ENCODE results near the gene ZBTB16.

The ZBTB16 gene

GRCh38 chr11:114260483-114260882 is 201.0 kb downstream of the ZBTB16 start:
- DNase-seq (ENCODE audit: low read depth in 2 of 2): no peak

GRCh38 chr11:114261791-114262190 is 202.3 kb downstream of the ZBTB16 start:
- no peak for DNase-seq (ENCODE audit: low read depth in 2 of 2)

- DNase-seq (ENCODE audit: low read depth in 2 of 2): no peak
Measured at GRCh38 chr11:114262681-114263512, 203.4 kb downstream of the ZBTB16 start.

- no peak for DNase-seq (ENCODE audit: low read depth in 2 of 2)
Measured at GRCh38 chr11:114263513-114264170, 204.1 kb downstream of the ZBTB16 start.

GRCh38 chr11:114264381-114264780 is 204.9 kb downstream of the ZBTB16 start:
- no peak for DNase-seq (ENCODE audit: low read depth in 2 of 2)

GRCh38 chr11:114265122-114265878 is 205.8 kb downstream of the ZBTB16 start:
- no peak for DNase-seq (ENCODE audit: low read depth in 2 of 2)

GRCh38 chr11:114269498-114269897 is 210.0 kb downstream of the ZBTB16 start:
- no peak for DNase-seq (ENCODE audit: low read depth in 2 of 2)

- DNase-seq (ENCODE audit: low read depth in 2 of 2): no peak
Measured at GRCh38 chr11:114270531-114271270, 211.2 kb downstream of the ZBTB16 start.

- no peak for DNase-seq (ENCODE audit: low read depth in 2 of 2)
Measured at GRCh38 chr11:114271316-114271715, 211.8 kb downstream of the ZBTB16 start.

GRCh38 chr11:114272311-114272710 is 212.8 kb downstream of the ZBTB16 start:
- no peak for DNase-seq (ENCODE audit: low read depth in 2 of 2)

- no peak for DNase-seq (ENCODE audit: low read depth in 2 of 2)
Measured at GRCh38 chr11:114273071-114273470, 213.6 kb downstream of the ZBTB16 start.

GRCh38 chr11:114273890-114274635 is 214.6 kb downstream of the ZBTB16 start:
- no peak for DNase-seq (ENCODE audit: low read depth in 2 of 2)

- no peak for DNase-seq (ENCODE audit: low read depth in 2 of 2)
Measured at GRCh38 chr11:114274637-114275036, 215.1 kb downstream of the ZBTB16 start.

GRCh38 chr11:114275280-114275679 is 215.8 kb downstream of the ZBTB16 start:
- DNase-seq (ENCODE audit: low read depth in 2 of 2): no peak

GRCh38 chr11:114276077-114276476 is 216.6 kb downstream of the ZBTB16 start:
- DNase-seq (ENCODE audit: low read depth in 2 of 2): no peak

GRCh38 chr11:114277637-114278341 is 218.3 kb downstream of the ZBTB16 start:
- DNase-seq (ENCODE audit: low read depth in 2 of 2): no peak

GRCh38 chr11:114278342-114279065 is 219.0 kb downstream of the ZBTB16 start:
- DNase-seq (ENCODE audit: low read depth in 2 of 2): no peak

- DNase-seq (ENCODE audit: low read depth in 2 of 2): no peak
Measured at GRCh38 chr11:114279792-114280546, 220.5 kb downstream of the ZBTB16 start.

- no peak for DNase-seq (ENCODE audit: low read depth in 2 of 2)
Measured at GRCh38 chr11:114280696-114281095, 221.2 kb downstream of the ZBTB16 start.
